Lower leg skin (tissue), 3 donors: ENCODE measurements around the gene PDPR.
"Not testable (repeated sequence)": the region's sequence is repeated elsewhere in the genome, so short reads cannot be mapped to it uniquely, and the experiment has no call there.

ENCODE experiments used
- CTCF ChIP-seq, 3 donors: fragments of 450-650 bp; IDR thresholded peaks; one replicate each; pipeline ENCODE4 v1.5.1; 2016; ENCODE audit warnings: antibody characterized with exemption in 3 of 3, mild to moderate bottlenecking in 3 of 3, moderate library complexity in 2 of 3
- POLR2A ChIP-seq, 2 donors: fragments of 450-650 bp; IDR thresholded peaks; one replicate each; pipeline ENCODE4 v1.6.1; 2016 to 2017; ENCODE audit warnings: antibody characterized with exemption in 2 of 2, mild to moderate bottlenecking in 1 of 2, moderate library complexity in 1 of 2

DNA sequence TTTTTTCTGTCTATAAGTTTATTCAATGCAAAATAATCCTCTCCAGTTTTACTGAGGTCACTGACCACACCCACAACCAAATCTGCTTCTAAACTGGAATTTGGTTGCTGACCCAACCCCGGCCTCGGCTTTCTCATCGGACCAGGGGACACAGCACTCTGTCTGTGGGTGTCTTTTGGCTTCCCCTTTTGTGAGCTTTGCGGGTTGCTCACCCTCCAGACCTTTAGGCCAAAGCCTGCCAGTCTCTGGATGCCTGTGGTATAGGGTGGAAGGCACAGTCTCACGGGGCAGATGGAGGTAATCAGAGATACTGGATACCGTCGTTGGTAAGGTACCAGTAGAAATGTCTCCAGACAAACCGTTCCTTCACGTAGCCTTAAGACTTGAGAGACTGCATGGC lies 35.1 kb upstream of the PDPR start:
- not testable (repeated sequence) for TF ChIP-seq CTCF, POLR2A (IDR thresholded peaks at IDR 0.05)
